GM21825 (cell line): ENCODE results near the gene SCAF1.
A peak's percentile ranks its signal among the peaks of the same experiment; 100 is the strongest.

ENCODE experiments used
- ATAC-seq: cut with Tn5 transposase; IDR thresholded peaks from one replicate; pipeline ENCODE4 v1.9.1; 2021; ENCODE audit warnings: mild to moderate bottlenecking, moderate library complexity; ENCODE audit not compliant: unreplicated experiment

Gene SCAF1, protein sequence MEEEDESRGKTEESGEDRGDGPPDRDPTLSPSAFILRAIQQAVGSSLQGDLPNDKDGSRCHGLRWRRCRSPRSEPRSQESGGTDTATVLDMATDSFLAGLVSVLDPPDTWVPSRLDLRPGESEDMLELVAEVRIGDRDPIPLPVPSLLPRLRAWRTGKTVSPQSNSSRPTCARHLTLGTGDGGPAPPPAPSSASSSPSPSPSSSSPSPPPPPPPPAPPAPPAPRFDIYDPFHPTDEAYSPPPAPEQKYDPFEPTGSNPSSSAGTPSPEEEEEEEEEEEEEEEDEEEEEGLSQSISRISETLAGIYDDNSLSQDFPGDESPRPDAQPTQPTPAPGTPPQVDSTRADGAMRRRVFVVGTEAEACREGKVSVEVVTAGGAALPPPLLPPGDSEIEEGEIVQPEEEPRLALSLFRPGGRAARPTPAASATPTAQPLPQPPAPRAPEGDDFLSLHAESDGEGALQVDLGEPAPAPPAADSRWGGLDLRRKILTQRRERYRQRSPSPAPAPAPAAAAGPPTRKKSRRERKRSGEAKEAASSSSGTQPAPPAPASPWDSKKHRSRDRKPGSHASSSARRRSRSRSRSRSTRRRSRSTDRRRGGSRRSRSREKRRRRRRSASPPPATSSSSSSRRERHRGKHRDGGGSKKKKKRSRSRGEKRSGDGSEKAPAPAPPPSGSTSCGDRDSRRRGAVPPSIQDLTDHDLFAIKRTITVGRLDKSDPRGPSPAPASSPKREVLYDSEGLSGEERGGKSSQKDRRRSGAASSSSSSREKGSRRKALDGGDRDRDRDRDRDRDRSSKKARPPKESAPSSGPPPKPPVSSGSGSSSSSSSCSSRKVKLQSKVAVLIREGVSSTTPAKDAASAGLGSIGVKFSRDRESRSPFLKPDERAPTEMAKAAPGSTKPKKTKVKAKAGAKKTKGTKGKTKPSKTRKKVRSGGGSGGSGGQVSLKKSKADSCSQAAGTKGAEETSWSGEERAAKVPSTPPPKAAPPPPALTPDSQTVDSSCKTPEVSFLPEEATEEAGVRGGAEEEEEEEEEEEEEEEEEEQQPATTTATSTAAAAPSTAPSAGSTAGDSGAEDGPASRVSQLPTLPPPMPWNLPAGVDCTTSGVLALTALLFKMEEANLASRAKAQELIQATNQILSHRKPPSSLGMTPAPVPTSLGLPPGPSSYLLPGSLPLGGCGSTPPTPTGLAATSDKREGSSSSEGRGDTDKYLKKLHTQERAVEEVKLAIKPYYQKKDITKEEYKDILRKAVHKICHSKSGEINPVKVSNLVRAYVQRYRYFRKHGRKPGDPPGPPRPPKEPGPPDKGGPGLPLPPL

GRCh38 chr19:49641688-49642491 lies at the start of gene SCAF1:
Gene SCAF1 (plus strand): TSS chr19:49642209. CDS start chr19:49645027, 2,818 bp downstream.
- peak; percentile 60 for ATAC-seq

- ATAC-seq, result no peak
Measured at GRCh38 chr19:49592486-49593232, 49.4 kb upstream of the SCAF1 start.

- ATAC-seq, result no peak
Measured at GRCh38 chr19:49593233-49594113, 48.5 kb upstream of the SCAF1 start.

DNA sequence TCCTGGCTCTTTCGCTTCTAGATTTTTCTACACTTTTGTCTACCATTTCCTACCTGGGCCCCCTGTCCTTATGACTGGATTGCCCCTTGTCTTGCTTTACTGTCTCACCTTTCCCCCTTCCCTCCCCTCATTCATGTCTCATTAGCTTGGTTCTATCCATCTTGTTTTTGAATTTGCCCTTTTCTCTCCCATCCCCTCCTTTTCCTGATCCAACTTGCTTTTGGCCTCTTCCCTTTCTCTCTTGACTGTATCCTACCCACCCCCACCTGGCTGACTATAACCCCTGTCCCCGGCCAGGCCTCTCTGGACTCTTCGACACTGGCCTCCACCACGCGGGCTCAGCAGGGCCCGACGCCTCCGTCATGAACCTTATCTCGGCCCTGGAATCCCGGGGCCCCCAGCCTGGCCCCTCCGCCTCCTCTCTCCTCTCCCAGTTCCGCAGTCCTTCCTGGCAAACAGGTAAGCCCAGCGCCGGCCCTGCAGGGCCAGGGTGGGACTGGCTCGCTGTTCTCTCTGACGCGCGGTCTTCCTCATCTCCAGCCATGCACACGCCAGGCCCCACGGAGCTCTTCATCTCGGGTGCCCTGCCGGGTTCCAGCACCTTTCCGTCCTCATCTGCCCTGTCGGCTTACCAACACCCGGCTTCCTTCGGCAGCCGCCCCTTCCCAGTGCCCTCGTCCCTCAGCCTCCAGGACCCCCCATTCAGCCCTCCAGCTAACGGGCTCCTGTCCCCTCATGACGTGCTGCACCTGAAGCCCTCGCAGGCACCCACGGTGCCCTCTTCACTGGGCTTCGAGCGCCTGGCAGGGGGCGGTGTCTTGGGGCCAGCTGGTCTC lies 47.6 kb upstream of the SCAF1 start:
- ATAC-seq, result no peak

DNA sequence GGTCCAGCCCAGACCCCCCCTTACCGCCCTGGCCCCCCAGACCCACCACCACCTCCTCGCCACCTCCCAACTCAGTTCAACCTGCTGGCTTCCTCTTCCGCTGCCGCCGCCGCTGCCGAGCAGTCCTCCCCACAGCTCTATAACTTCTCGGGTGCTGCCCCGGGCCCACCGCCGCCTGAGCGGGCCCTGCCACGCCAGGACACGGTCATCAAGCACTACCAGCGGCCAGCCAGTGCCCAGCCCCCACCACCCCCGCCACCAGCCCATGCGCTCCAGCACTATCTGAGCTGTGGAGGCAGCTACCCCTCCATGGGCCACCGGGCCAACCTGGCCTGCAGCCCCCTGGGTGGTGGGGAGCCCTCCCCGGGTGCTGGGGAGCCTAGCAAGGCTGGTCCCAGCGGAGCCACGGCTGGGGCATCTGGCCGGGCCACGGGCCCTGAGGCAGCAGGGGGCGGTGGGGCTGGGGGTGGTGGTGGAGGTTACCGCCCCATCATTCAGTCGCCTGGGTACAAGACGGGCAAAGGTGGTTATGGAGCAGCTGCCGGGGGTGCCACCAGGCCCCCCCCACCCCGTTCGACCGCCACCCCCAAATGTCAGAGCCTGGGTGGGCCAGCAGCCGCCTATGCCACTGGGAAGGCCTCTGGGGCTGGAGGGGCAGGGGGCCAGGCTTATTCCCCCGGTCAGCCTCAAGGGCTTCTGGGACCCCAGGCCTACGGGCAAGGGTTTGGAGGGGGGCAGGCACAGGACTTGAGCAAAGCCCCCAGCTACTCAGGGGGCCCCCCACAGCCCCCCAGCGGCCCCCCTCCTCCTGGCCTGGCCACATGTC lies 46.8 kb upstream of the SCAF1 start:
- ATAC-seq, result no peak

DNA sequence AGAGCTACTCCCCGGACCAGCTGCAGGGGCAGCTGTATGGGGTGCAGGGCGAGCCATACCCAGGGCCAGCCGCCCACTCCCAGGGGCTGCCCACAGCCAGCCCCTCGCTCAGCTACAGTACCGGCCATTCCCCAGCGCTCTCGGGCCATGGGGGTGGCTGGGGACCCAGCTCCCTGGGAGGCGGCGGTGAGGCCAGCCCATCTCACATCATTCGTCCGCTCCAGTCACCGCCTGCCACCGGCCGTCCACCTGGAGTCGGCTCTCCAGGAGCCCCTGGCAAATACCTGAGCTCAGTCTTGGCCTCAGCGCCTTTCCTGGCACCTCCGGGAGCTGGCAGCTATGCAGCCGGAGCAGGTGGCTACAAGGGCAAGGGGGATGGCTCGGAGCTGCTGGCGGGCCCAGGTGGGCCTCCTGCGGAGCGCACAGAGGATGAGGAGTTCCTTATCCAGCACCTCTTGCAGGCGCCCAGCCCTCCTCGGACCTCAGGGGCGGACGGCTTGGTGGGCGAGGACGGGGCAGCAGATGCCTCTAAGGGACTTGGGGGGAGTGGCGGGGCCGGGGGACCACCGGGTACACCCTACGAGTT lies 46.1 kb upstream of the SCAF1 start:
- ATAC-seq, result no peak

GRCh38 chr19:49596407-49596806 lies 45.6 kb upstream of the SCAF1 start:
- no peak for ATAC-seq

DNA sequence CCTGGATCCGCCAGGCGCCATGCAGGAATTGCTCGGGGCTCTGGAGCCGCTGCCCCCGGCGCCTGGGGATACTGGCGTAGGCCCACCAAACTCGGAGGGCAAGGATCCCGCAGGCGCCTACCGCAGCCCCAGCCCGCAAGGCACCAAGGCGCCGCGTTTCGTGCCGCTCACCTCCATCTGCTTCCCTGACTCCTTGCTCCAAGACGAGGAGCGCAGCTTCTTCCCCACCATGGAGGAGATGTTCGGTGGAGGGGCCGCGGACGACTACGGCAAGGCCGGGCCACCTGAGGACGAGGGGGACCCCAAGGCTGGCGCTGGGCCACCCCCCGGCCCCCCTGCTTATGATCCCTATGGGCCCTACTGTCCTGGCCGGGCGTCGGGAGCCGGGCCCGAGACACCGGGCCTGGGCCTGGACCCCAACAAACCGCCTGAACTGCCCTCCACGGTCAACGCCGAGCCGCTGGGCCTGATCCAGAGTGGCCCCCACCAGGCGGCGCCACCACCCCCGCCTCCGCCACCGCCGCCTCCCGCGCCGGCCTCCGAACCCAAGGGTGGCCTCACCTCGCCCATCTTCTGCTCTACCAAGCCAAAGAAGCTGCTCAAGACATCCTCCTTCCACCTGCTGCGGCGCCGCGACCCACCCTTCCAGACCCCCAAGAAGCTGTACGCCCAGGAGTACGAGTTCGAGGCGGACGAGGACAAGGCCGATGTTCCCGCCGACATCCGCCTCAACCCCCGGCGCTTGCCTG lies 44.9 kb upstream of the SCAF1 start:
- ATAC-seq, result no peak

- ATAC-seq, result no peak
Measured at GRCh38 chr19:49597703-49597974, 44.4 kb upstream of the SCAF1 start.

GRCh38 chr19:49599378-49600295 lies 42.4 kb upstream of the SCAF1 start:
- no peak for ATAC-seq

DNA sequence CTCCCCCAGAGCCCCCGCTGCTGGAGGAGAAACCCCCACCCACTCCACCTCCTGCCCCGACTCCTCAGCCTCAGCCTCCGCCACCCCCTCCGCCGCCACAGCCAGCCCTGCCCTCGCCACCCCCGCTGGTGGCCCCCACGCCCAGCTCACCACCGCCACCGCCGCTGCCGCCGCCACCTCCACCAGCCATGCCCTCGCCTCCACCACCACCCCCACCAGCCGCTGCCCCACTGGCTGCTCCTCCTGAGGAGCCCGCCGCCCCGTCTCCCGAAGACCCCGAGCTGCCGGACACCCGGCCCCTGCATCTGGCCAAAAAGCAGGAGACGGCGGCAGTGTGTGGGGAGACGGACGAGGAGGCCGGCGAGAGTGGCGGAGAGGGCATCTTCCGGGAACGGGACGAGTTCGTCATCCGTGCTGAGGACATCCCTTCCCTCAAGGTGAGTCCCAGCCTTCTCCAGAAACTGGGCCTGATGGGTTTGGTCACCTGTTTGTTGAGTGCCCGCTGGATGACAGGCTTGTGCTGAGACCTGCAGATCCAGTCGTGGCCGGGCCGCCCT lies 40.4 kb upstream of the SCAF1 start:
- ATAC-seq, result no peak

GRCh38 chr19:49602806-49603205 lies 39.2 kb upstream of the SCAF1 start:
- ATAC-seq, result no peak

DNA sequence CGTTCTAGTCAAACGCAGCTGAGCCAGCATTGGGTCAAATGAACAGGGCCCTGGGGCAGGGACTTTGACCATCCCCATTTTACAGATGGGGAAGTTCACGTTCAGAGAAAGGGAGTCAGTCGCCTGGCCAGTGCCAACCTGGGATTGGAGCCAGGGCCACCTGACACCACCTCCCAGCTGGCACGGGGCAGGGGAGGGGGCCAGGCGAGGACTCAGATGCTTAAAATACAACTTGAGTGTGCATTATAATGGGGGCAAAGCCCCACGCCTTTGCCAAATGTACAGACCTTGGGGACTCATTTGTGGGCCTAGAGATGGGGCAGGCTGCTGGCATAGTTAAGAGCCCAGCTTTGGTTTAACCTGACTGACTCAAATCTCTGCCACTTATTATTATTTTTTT lies 36.4 kb upstream of the SCAF1 start:
- no peak for ATAC-seq

GRCh38 chr19:49609499-49610092 lies 32.4 kb upstream of the SCAF1 start:
- ATAC-seq, result no peak
